HepG2 (cell line): ENCODE data around the gene TOPBP1. TPM values are rescaled to one million over a fixed set of nuclear protein-coding genes. Genes with fewer than 3 reads are reported as not detected.
A peak's percentile ranks its signal among the peaks of the same experiment; 100 is the strongest.

ENCODE experiments used
- CREM ChIP-seq, 2 experiments: sonication (generic) in 1 of 2; formaldehyde crosslinking in 1 of 2; IDR thresholded peaks; 2 replicates each; pipeline versions ENCODE4 v1.4.0 to v1.6.1; 2016 to 2020; ENCODE audit warnings: antibody characterized with exemption in 1 of 2, mild to moderate bottlenecking in 1 of 2, missing genetic modification reagents in 1 of 2
- HINFP ChIP-seq: sonication (generic); formaldehyde crosslinking; IDR thresholded peaks from 2 replicates; pipeline ENCODE4 v1.4.0; 2020; ENCODE audit warnings: low read depth, mild to moderate bottlenecking, missing genetic modification reagents
- IKZF5 ChIP-seq: IDR thresholded peaks from 2 replicates; pipeline ENCODE4 v1.6.1; 2018; ENCODE audit warnings: missing genetic modification reagents, mild to moderate bottlenecking, missing compliant biosample characterization
- KAT8 ChIP-seq: IDR thresholded peaks from 2 replicates; pipeline ENCODE4 v1.6.1; 2016; ENCODE audit warnings: missing genetic modification reagents, missing compliant biosample characterization
- KDM3A ChIP-seq: IDR thresholded peaks from 2 replicates; pipeline ENCODE4 v1.6.1; 2018; ENCODE audit warnings: low read depth, missing compliant biosample characterization
- MAZ ChIP-seq, 2 experiments: sonication (generic) in 1 of 2; formaldehyde crosslinking in 1 of 2; IDR thresholded peaks; 2 replicates each; pipeline versions ENCODE4 v1.5.0 to v1.6.1; 2012 to 2020; ENCODE audit warnings: low read depth in 2 of 2, mild to moderate bottlenecking in 2 of 2, borderline replicate concordance in 1 of 2, improper control_type of control experiment in 1 of 2, low read length in 1 of 2, missing genetic modification reagents in 1 of 2, moderate library complexity in 1 of 2
- SOX13 ChIP-seq, 3 experiments: fragments of 450-650 bp in 1 of 3; sonication (generic) in 1 of 3; formaldehyde crosslinking in 1 of 3; IDR thresholded peaks in 2 of 3; conservative IDR thresholded peaks in 1 of 3; 2 replicates each; pipeline versions ENCODE4 v1.5.0 to v1.6.1; 2016 to 2020; ENCODE audit warnings: antibody characterized with exemption in 1 of 3, mild to moderate bottlenecking in 1 of 3, missing compliant biosample characterization in 1 of 3, missing genetic modification reagents in 1 of 3, moderate library complexity in 1 of 3
- TP53 ChIP-seq: sonication (generic); formaldehyde crosslinking; conservative IDR thresholded peaks from 2 replicates; pipeline ENCODE4 v1.4.0; 2020; ENCODE audit warnings: missing genetic modification reagents
- ZNF343 ChIP-seq: sonication (generic); formaldehyde crosslinking; IDR thresholded peaks from 2 replicates; pipeline ENCODE4 v1.4.0; 2020; ENCODE audit warnings: mild to moderate bottlenecking, missing genetic modification reagents
- ZNF598 ChIP-seq: sonication (generic); formaldehyde crosslinking; IDR thresholded peaks from 2 replicates; pipeline ENCODE4 v1.5.1; 2020; ENCODE audit warnings: mild to moderate bottlenecking, missing genetic modification reagents, borderline replicate concordance
- polyA plus RNA-seq, 8 experiments: library from polyadenylated mRNA; depleted of rRNA in 3 of 8; stranded (reverse) in 7 of 8; unstranded in 1 of 8; fragments of >200 nt; fragmentation: Illumina TruSeq in 4 of 8; extraction: Trizol in 4 of 8; gene quantifications; 2 replicates each; pipeline versions ENCODE4 v1.2.1 to v1.2.3, GENCODE V29; 2011 to 2016; ENCODE audit warnings: low read depth in 4 of 8, missing spikeins in 1 of 8, mixed read lengths in 1 of 8; ENCODE audit not compliant: insufficient read depth in 1 of 8
- total RNA-seq, 5 experiments: library from RNA; depleted of rRNA; stranded (reverse); fragments of >200 nt; fragmentation: Illumina TruSeq; extraction: Trizol; gene quantifications; 2 replicates each; pipeline ENCODE4 v1.2.3, GENCODE V29; 2016; ENCODE audit warnings: low read depth in 1 of 5
- TF ChIP-seq, protein P1 (sequence below): sonication (generic); formaldehyde crosslinking; IDR thresholded peaks from 2 replicates; pipeline ENCODE4 v1.5.1; 2020; ENCODE audit warnings: mild to moderate bottlenecking, moderate library complexity, missing genetic modification reagents
- TF ChIP-seq, protein P2 (sequence below): sonication (generic); formaldehyde crosslinking; IDR thresholded peaks from 2 replicates; pipeline ENCODE4 v1.9.0; 2022; ENCODE audit warnings: missing genetic modification reagents, mild to moderate bottlenecking, borderline replicate concordance
- TF ChIP-seq, protein P3 (sequence below): sonication (generic); formaldehyde crosslinking; IDR thresholded peaks from 2 replicates; pipeline ENCODE4 v1.5.0; 2020; ENCODE audit warnings: mild to moderate bottlenecking, missing genetic modification reagents, borderline replicate concordance

Gene TOPBP1
- total and polyA plus RNA-seq, 2 of the 13 experiments (the other 11 are each of a cell fraction or from before 2014, with no cell fraction given): 24.3 to 42.9 TPM

DNA sequence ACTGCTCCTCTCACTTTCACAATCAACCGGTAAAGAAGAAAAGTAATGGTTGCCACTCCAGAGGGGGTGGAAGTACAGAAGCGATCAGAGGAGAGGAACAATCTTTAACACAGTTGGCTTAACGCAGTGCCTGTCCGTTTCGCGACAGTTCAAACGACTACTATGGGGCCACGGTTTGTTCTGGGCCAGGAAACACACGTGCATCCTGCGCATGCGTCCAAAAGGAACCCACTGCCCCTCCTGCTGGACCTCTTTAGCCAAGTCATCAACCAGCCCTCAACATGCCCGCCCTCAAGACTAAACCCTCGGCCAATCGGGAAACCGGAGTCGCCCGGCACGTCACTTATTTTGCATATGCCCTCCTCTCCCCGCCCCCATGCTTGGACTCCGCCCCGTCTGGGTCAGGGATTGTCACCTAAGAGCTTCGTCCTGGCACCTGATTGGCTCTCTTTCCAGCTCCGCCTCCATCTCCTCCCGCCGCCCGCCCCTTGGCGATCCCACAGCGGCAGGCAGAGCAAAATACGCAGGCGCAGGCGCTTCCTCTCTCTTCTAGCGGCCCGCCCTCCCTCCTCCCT is 88.6 kb downstream of the TOPBP1 start (continued):
- TF ChIP-seq, protein P1, sequence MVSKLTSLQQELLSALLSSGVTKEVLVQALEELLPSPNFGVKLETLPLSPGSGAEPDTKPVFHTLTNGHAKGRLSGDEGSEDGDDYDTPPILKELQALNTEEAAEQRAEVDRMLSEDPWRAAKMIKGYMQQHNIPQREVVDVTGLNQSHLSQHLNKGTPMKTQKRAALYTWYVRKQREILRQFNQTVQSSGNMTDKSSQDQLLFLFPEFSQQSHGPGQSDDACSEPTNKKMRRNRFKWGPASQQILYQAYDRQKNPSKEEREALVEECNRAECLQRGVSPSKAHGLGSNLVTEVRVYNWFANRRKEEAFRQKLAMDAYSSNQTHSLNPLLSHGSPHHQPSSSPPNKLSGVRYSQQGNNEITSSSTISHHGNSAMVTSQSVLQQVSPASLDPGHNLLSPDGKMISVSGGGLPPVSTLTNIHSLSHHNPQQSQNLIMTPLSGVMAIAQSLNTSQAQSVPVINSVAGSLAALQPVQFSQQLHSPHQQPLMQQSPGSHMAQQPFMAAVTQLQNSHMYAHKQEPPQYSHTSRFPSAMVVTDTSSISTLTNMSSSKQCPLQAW (CRISPR knock-in tag): peak; percentile 29; the same call in 1 of the 2 replicates
- TF ChIP-seq IKZF5 (CRISPR knock-in tag): 0 out of 2 replicates have a peak, but pooled peaks have one; percentile 43
- TF ChIP-seq SOX13 (IDR thresholded peaks at IDR 0.05): no peak
- peak in 1 of 2 experiments; percentile 32; a peak in 1 of 4 replicates for TF ChIP-seq SOX13 (CRISPR knock-in tag; conservative IDR thresholded peaks at IDR 0.05 in 1 of 2, IDR thresholded peaks at IDR 0.05 in 1 of 2)
- TF ChIP-seq MAZ (IDR thresholded peaks at IDR 0.05; ENCODE audit: borderline replicate concordance, low read depth, low read length): peak; percentile 94
- no peak for TF ChIP-seq MAZ (CRISPR knock-in tag; IDR thresholded peaks at IDR 0.05; ENCODE audit: low read depth)
- 0 out of 2 replicates have a peak, but pooled peaks have one; percentile 19 for TF ChIP-seq HINFP (CRISPR knock-in tag)
- TF ChIP-seq, protein P2, sequence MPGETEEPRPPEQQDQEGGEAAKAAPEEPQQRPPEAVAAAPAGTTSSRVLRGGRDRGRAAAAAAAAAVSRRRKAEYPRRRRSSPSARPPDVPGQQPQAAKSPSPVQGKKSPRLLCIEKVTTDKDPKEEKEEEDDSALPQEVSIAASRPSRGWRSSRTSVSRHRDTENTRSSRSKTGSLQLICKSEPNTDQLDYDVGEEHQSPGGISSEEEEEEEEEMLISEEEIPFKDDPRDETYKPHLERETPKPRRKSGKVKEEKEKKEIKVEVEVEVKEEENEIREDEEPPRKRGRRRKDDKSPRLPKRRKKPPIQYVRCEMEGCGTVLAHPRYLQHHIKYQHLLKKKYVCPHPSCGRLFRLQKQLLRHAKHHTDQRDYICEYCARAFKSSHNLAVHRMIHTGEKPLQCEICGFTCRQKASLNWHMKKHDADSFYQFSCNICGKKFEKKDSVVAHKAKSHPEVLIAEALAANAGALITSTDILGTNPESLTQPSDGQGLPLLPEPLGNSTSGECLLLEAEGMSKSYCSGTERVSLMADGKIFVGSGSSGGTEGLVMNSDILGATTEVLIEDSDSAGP: peak; percentile 31; the same call in 1 of the 2 replicates
- TF ChIP-seq KAT8 (CRISPR knock-in tag): peak; percentile 60
- TF ChIP-seq, protein P3, sequence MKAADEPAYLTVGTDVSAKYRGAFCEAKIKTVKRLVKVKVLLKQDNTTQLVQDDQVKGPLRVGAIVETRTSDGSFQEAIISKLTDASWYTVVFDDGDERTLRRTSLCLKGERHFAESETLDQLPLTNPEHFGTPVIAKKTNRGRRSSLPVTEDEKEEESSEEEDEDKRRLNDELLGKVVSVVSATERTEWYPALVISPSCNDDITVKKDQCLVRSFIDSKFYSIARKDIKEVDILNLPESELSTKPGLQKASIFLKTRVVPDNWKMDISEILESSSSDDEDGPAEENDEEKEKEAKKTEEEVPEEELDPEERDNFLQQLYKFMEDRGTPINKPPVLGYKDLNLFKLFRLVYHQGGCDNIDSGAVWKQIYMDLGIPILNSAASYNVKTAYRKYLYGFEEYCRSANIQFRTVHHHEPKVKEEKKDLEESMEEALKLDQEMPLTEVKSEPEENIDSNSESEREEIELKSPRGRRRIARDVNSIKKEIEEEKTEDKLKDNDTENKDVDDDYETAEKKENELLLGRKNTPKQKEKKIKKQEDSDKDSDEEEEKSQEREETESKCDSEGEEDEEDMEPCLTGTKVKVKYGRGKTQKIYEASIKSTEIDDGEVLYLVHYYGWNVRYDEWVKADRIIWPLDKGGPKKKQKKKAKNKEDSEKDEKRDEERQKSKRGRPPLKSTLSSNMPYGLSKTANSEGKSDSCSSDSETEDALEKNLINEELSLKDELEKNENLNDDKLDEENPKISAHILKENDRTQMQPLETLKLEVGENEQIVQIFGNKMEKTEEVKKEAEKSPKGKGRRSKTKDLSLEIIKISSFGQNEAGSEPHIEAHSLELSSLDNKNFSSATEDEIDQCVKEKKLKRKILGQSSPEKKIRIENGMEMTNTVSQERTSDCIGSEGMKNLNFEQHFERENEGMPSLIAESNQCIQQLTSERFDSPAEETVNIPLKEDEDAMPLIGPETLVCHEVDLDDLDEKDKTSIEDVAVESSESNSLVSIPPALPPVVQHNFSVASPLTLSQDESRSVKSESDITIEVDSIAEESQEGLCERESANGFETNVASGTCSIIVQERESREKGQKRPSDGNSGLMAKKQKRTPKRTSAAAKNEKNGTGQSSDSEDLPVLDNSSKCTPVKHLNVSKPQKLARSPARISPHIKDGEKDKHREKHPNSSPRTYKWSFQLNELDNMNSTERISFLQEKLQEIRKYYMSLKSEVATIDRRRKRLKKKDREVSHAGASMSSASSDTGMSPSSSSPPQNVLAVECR (CRISPR knock-in tag): peak; percentile 62; the same call in 1 of the 2 replicates
- TF ChIP-seq TP53 (CRISPR knock-in tag): no peak
- no peak for TF ChIP-seq ZNF598
- TF ChIP-seq KDM3A: 0 out of 2 replicates have a peak, but pooled peaks have one; percentile 3
- peak; percentile 41; the same call in 1 of the 2 replicates for TF ChIP-seq ZNF343 (CRISPR knock-in tag)
- peak; percentile 75; the same call in 1 of the 2 replicates for TF ChIP-seq CREM (IDR thresholded peaks at IDR 0.05)
- TF ChIP-seq CREM (CRISPR knock-in tag; IDR thresholded peaks at IDR 0.05): no peak
